Choroid plexus epithelial cell (primary cell): ENCODE data around the gene PTCD3.

Source experiments
- DNase-seq: peaks from one replicate; pipeline ENCODE4 v3.0.0-alpha.2; 2010; ENCODE audit warnings: low read depth
- H3K4me3 ChIP-seq: 2 replicates; pipeline ENCODE4 v1.5.1; 2011; ENCODE audit warnings: low read depth, mild to moderate bottlenecking, control low read depth, low read length, moderate library complexity
- TF ChIP-seq, protein P1 (sequence below): conservative IDR thresholded peaks from 2 replicates; pipeline ENCODE4 v1.5.1; 2011; ENCODE audit warnings: low read depth, mild to moderate bottlenecking, control low read depth, inconsistent platforms, low read length, moderate library complexity

The PTCD3 gene

DNA sequence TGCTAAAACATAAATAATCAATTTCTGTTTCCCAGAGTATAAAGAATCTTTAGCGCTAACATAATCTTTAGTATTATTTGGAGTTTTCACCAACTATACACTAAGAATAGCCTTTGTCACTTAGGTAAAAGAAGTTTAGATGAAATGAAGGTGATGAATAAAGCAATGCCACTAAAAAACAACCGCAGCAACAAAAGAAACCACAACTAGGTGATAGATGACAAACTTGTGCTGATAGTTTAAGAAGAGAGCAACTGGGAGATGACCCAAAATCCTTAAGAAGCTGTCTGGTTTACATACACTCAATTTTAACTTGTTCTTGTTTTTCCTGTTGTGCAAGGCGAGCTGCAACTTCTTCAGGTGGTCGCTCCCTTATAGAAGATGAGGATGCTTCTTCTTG is 64.4 kb downstream of the PTCD3 start:
- no peak overlapping the region for H3K4me3 ChIP-seq
- TF ChIP-seq, protein P1, sequence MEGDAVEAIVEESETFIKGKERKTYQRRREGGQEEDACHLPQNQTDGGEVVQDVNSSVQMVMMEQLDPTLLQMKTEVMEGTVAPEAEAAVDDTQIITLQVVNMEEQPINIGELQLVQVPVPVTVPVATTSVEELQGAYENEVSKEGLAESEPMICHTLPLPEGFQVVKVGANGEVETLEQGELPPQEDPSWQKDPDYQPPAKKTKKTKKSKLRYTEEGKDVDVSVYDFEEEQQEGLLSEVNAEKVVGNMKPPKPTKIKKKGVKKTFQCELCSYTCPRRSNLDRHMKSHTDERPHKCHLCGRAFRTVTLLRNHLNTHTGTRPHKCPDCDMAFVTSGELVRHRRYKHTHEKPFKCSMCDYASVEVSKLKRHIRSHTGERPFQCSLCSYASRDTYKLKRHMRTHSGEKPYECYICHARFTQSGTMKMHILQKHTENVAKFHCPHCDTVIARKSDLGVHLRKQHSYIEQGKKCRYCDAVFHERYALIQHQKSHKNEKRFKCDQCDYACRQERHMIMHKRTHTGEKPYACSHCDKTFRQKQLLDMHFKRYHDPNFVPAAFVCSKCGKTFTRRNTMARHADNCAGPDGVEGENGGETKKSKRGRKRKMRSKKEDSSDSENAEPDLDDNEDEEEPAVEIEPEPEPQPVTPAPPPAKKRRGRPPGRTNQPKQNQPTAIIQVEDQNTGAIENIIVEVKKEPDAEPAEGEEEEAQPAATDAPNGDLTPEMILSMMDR = no peak
- DNase-seq = no peak

DNA sequence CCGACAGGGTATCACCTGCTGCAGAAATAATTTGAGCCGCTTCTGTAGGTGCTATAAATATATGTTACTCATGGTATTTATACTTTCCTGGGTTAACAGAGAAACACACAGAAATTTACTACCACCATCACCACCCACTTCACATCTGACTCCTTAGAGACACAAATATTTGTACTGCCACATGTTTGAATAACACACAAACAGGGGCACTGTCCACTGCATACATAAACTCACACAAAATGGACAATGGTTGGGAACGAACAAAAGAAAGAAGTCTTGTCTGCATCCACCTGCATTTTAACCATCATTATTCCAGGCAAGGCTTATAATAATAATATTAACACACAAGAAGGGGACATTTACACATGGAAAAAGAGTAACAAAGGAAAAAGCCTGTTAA is 65.3 kb downstream of the PTCD3 start:
- no peak overlapping the region for H3K4me3 ChIP-seq
- TF ChIP-seq, protein P1 = no peak
- DNase-seq = no peak

DNA sequence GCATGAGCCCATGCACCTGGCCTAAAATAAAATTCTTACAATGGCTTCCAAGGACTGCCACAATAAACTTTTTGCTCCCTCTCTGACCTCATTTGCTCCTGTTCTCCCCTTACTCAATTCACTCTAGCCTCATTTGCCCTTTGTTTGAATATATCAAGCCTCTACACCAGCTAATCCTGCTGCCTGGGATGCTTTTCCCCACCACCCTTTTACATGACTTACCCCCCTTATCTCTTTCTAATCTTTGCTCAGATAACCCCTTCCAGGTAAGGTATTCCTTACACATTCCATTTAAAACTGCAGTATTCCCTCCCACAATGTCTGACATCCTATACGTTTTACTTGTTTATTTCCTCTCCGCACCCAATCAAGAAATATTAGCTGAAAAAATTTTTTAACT is 66.6 kb downstream of the PTCD3 start:
- no peak for DNase-seq
- no peak overlapping the region for H3K4me3 ChIP-seq
- TF ChIP-seq, protein P1 = no peak

DNA sequence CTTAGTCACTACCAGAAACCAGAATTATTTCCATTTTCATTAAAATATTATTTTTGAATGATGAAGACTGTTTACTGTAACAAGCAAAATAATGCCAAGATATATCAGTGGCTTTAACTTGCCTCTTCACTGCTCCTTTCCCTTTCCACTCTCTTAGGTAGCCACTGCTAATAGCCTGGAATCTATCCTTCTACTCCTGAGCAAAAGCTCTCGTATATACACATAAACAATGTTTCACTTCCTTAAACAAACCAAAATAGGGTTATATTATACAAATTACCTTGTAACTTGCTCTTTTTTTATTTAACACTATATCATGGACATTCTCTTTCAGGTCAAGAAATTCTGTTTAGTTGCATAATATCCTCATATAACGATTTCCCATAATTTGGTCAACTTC is 68.4 kb downstream of the PTCD3 start:
- no peak overlapping the region for H3K4me3 ChIP-seq
- TF ChIP-seq, protein P1 = no peak
- DNase-seq = no peak

DNA sequence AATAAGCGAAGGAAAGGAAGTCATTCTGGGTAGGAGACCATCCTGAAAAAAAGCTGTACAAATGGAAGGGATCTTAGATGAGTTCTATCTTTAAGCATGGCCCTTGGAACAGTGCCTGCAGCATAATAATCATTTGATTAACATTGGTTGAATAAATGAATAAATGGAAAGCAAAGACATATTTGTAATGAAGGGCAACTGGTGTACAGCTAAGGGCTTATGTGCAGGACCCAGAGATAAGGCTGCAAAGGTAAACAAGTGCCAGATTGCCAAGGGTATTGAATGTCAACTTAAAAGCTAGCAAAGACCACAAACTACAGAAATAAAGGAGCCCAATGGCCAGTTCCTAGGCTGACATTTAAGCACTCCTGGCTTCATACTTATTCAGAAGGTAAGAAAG is 69.8 kb downstream of the PTCD3 start:
- no peak for DNase-seq
- H3K4me3 ChIP-seq = no peak overlapping the region
- TF ChIP-seq, protein P1 = no peak

DNA sequence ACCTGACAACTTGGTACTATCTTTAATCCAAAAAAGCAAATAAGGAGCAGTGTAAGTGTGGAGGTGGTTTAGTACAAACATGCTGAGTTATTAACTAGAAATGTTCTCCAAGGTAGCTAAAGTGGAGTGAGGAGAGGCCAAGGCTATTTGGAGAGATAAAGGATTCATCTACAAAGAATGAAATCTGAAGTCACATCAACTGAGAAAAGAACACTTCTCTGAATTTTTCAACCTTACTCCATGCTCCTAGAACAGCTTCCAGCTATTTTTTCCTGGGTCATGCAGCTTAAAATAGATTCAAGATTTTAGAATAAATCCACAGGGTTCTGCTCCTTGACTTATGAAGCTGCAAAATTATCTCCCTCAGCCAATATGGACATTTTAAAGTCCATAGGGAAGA is 70.6 kb downstream of the PTCD3 start:
- TF ChIP-seq, protein P1 = no peak
- DNase-seq = no peak
- no peak overlapping the region for H3K4me3 ChIP-seq

DNA sequence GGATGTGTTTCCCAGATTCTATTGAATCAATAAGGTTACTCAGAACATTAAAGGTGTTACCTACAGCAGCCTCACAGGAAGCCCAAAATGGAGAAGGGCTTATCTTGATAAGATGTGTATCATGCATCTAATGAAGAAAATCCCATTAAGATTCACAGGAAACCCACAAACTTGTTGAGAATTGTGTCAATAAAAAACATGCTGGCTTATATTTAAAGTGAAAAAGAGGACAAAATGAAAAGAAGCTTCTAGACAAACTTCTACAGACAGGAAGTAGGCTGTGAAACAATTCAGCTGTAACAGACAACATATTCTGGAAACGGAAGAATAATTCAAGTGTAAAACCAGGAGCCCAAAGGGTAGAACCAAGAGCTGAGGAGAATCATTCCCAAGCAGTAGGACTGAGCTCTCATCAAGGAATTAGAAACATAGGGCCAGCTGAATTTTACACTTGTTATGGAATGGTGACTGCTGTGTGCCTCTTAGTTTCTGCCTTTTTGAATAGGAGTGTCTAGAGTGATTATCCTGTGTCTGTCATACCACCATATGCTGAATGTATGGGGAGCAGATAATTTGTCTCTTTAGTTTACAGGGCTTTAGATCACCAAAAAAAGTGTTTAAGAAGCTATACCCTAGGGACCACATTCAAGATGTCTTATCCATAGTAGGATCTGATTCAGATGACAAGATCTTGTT is 79.6 kb downstream of the PTCD3 start:
- TF ChIP-seq, protein P1 = no peak
- H3K4me3 ChIP-seq = no peak overlapping the region
- no peak for DNase-seq
